Naive thymus-derived CD8-positive, alpha-beta T cell (primary cell): Measurements from ENCODE around the gene KANSL1. TPM values are rescaled to one million over a fixed set of nuclear protein-coding genes. Genes with fewer than 3 reads are reported as not detected.

Experiments
- ATAC-seq, 2 donors: fragments of 150-1000 bp; cut with Tn5 transposase in 1 of 2; sonication (Bioruptor Pico), chemical (Tn5 transposase) in 1 of 2; 1 replicate in 1 of 2; 2 replicates in 1 of 2; pipeline ENCODE4 v1.10.0; 2021; ENCODE audit warnings: mild to moderate bottlenecking in 2 of 2, moderate library complexity in 2 of 2
- POLR2A ChIA-PET: fragments of 350-600 bp; sonication (Branson Sonifier 250); formaldehyde crosslinking; loops from one replicate; lab custom pipeline; 2021; ENCODE audit warnings: antibody characterized with exemption; lab: Charles Lee
- DNase-seq, 10 donors: peaks; one replicate each; pipeline versions ENCODE4 v3.0.0 to v3.0.0-alpha.2; 2020 to 2022
- H3K27ac Mint-ChIP-seq, 10 donors: one replicate each; pipeline ENCODE4 v1.8.0; 2020 to 2022; ENCODE audit warnings: mild to moderate bottlenecking in 10 of 10, mixed read lengths in 10 of 10, moderate library complexity in 4 of 10, inconsistent platforms in 1 of 10
- H3K27me3 Mint-ChIP-seq, 5 donors: one replicate each; pipeline ENCODE4 v1.8.0; 2021 to 2022; ENCODE audit warnings: mixed read lengths in 5 of 5
- H3K36me3 Mint-ChIP-seq, 3 donors: one replicate each; pipeline ENCODE4 v1.8.0; 2020 to 2022; ENCODE audit warnings: mixed read lengths in 3 of 3, mild to moderate bottlenecking in 2 of 3, inconsistent platforms in 1 of 3
- H3K4me1 Mint-ChIP-seq, 4 donors: one replicate each; pipeline ENCODE4 v1.8.0; 2021 to 2022; ENCODE audit warnings: mixed read lengths in 4 of 4
- H3K4me3 Mint-ChIP-seq, 10 donors: one replicate each; pipeline ENCODE4 v1.8.0; 2020 to 2022; ENCODE audit warnings: mild to moderate bottlenecking in 10 of 10, mixed read lengths in 10 of 10, moderate library complexity in 6 of 10, inconsistent platforms in 1 of 10
- H3K9me3 Mint-ChIP-seq, 9 donors: one replicate each; pipeline ENCODE4 v1.8.0; 2020 to 2022; ENCODE audit warnings: mixed read lengths in 9 of 9, mild to moderate bottlenecking in 3 of 9, inconsistent platforms in 1 of 9, moderate library complexity in 1 of 9
- polyA plus RNA-seq, 3 donors: library from polyadenylated mRNA; unstranded; fragments of 300-500 nt; fragmentation: Illumina TruSeq; gene quantifications; one replicate each; pipeline ENCODE4 v1.2.3, GENCODE V29; 2021
- total RNA-seq, 8 experiments: library from RNA in 2 of 8; stranded (reverse) in 2 of 8; gene quantifications; one replicate each; pipeline ENCODE4 v1.2.3 and lab custom pipeline; 2021 to 2026

Gene KANSL1
- total and polyA plus RNA-seq, 5 experiments from 2014 or later, result 13.1 to 208 (median 16.6) TPM

- POLR2A ChIA-PET, result no interaction called here
- Mint-ChIP-seq H3K27ac (peak within 1 kb of the TSS in 1 of 10 donors; percentile 37), H3K27me3 (no peaks in the 10 kb centered on the region), H3K36me3 (no peaks in the 10 kb centered on the region), H3K9me3 (no peaks in the 10 kb centered on the region), H3K4me1 (peaks cover 0 to 4% (median 0%) of the 10 kb centered on the region in 4 donors), H3K4me3 (no peak within 1 kb of the TSS)
- ATAC-seq (no peak), DNase-seq (peak in 1 of 10 donors; percentile 56)
Observed at GRCh38 chr17:45998987-45999899, 194.0 kb downstream of the KANSL1 start, which contains the start of gene STH. Gene STH (plus strand): TSS chr17:45999250. CDS start chr17:45999280, 30 bp downstream.

GRCh38 chr17:45997624-45998023 lies 195.6 kb downstream of the KANSL1 start:
- DNase-seq, result no peak
- ATAC-seq, result no peak
- Mint-ChIP-seq H3K4me3 (no peak overlapping the region), H3K27ac (no peak overlapping the region), H3K27me3 (no peaks in the 10 kb centered on the region), H3K4me1 (peaks cover 0 to 4% (median 0%) of the 10 kb centered on the region in 4 donors), H3K36me3 (no peaks in the 10 kb centered on the region), H3K9me3 (no peaks in the 10 kb centered on the region)
- POLR2A ChIA-PET, result no interaction called here

- H3K4me1 Mint-ChIP-seq, result peaks cover 0 to 4% (median 0%) of the 10 kb centered on the region in 4 donors
- no peaks in the 10 kb centered on the region for H3K27me3 Mint-ChIP-seq
- POLR2A ChIA-PET, result no interaction called here
- no peak overlapping the region for H3K4me3 Mint-ChIP-seq
- ATAC-seq (no peak), DNase-seq (peak in 1 of 10 donors; percentile 14)
- no peaks in the 10 kb centered on the region for H3K9me3 Mint-ChIP-seq
- peak overlapping the region in 1 of 10 donors; percentile 50 for H3K27ac Mint-ChIP-seq
- no peaks in the 10 kb centered on the region for H3K36me3 Mint-ChIP-seq
Observed at GRCh38 chr17:45997166-45997565, 196.1 kb downstream of the KANSL1 start.

- DNase-seq, result peak in 1 of 10 donors; percentile 52
- Mint-ChIP-seq H3K27ac (no peak overlapping the region), H3K4me1 (peaks cover 0 to 1% (median 0%) of the 10 kb centered on the region in 4 donors), H3K36me3 (no peaks in the 10 kb centered on the region), H3K4me3 (no peak overlapping the region), H3K9me3 (no peaks in the 10 kb centered on the region), H3K27me3 (no peaks in the 10 kb centered on the region)
- ATAC-seq, result no peak
- POLR2A ChIA-PET, result no interaction called here
Observed at GRCh38 chr17:45996282-45996937, 196.8 kb downstream of the KANSL1 start.

- no peaks in the 10 kb centered on the region for H3K27me3 Mint-ChIP-seq
- ATAC-seq (no peak), DNase-seq (peak in 1 of 10 donors; percentile 36)
- no peaks in the 10 kb centered on the region for H3K36me3 Mint-ChIP-seq
- H3K4me1 Mint-ChIP-seq, result peaks cover 0 to 1% (median 0%) of the 10 kb centered on the region in 4 donors
- H3K4me3 Mint-ChIP-seq, result no peak overlapping the region
- H3K9me3 Mint-ChIP-seq, result no peaks in the 10 kb centered on the region
- H3K27ac Mint-ChIP-seq, result no peak overlapping the region
- POLR2A ChIA-PET, result no interaction called here
Observed at GRCh38 chr17:45995627-45996270, 197.5 kb downstream of the KANSL1 start.

- Mint-ChIP-seq H3K27ac (no peak overlapping the region), H3K4me1 (peaks cover 0 to 1% (median 0%) of the 10 kb centered on the region in 4 donors), H3K27me3 (no peaks in the 10 kb centered on the region), H3K36me3 (no peaks in the 10 kb centered on the region), H3K9me3 (no peaks in the 10 kb centered on the region), H3K4me3 (no peak overlapping the region)
- POLR2A ChIA-PET, result no interaction called here
- ATAC-seq (no peak), DNase-seq (peak in 1 of 10 donors; percentile 21)
Observed at GRCh38 chr17:45994987-45995386, 198.2 kb downstream of the KANSL1 start.

- no peaks in the 10 kb centered on the region for H3K27me3 Mint-ChIP-seq
- POLR2A ChIA-PET, result no interaction called here
- H3K27ac Mint-ChIP-seq, result no peak overlapping the region
- no peak overlapping the region for H3K4me3 Mint-ChIP-seq
- no peaks in the 10 kb centered on the region for H3K36me3 Mint-ChIP-seq
- no peaks in the 10 kb centered on the region for H3K9me3 Mint-ChIP-seq
- H3K4me1 Mint-ChIP-seq, result peaks cover 0 to 1% (median 0%) of the 10 kb centered on the region in 4 donors
- DNase-seq (peak in 1 of 10 donors; percentile 32), ATAC-seq (no peak)
Observed at GRCh38 chr17:45993962-45994627, 199.1 kb downstream of the KANSL1 start.

GRCh38 chr17:45992904-45993303 lies 200.3 kb downstream of the KANSL1 start:
- no peak for ATAC-seq
- H3K27ac Mint-ChIP-seq, result no peak overlapping the region

GRCh38 chr17:45992175-45992574 lies 201.1 kb downstream of the KANSL1 start:
- no peaks in the 10 kb centered on the region for H3K27me3 Mint-ChIP-seq
- no peaks in the 10 kb centered on the region for H3K9me3 Mint-ChIP-seq
- H3K36me3 Mint-ChIP-seq, result no peaks in the 10 kb centered on the region
- peaks cover 0 to 1% (median 0%) of the 10 kb centered on the region in 4 donors for H3K4me1 Mint-ChIP-seq
- DNase-seq (no peak), ATAC-seq (no peak)
- no peak overlapping the region for H3K27ac Mint-ChIP-seq
- POLR2A ChIA-PET, result interaction anchor here (0.7 kb wide), 1 partner anchor 19 kb away, joined by 4 read pairs; no protein-coding TSS in a partner anchor
- no peak overlapping the region for H3K4me3 Mint-ChIP-seq

More at GRCh38 chr17:45992904-45993303, 200.3 kb downstream of the KANSL1 start:
- H3K9me3 Mint-ChIP-seq, result no peaks in the 10 kb centered on the region
- DNase-seq, result peak in 1 of 10 donors; percentile 45
- no peaks in the 10 kb centered on the region for H3K36me3 Mint-ChIP-seq
- H3K27me3 Mint-ChIP-seq, result no peaks in the 10 kb centered on the region
- peaks cover 0 to 1% (median 0%) of the 10 kb centered on the region in 4 donors for H3K4me1 Mint-ChIP-seq
- no peak overlapping the region for H3K4me3 Mint-ChIP-seq
- POLR2A ChIA-PET, result interaction anchor here (0.7 kb wide), 1 partner anchor 19 kb away, joined by 4 read pairs; no protein-coding TSS in a partner anchor

- no peaks in the 10 kb centered on the region for H3K9me3 Mint-ChIP-seq
- peaks cover 0 to 1% (median 0%) of the 10 kb centered on the region in 4 donors for H3K4me1 Mint-ChIP-seq
- ATAC-seq, result no peak
- POLR2A ChIA-PET, result no interaction called here
- no peaks in the 10 kb centered on the region for H3K27me3 Mint-ChIP-seq
- no peak for DNase-seq
- H3K27ac Mint-ChIP-seq, result no peak overlapping the region
- H3K4me3 Mint-ChIP-seq, result no peak overlapping the region
- no peaks in the 10 kb centered on the region for H3K36me3 Mint-ChIP-seq
Observed at GRCh38 chr17:45991341-45991740, 201.9 kb downstream of the KANSL1 start.

GRCh38 chr17:45990886-45991285 lies 202.3 kb downstream of the KANSL1 start:
- ATAC-seq (no peak), DNase-seq (no peak)
- POLR2A ChIA-PET, result no interaction called here
- Mint-ChIP-seq H3K27me3 (no peaks in the 10 kb centered on the region), H3K9me3 (no peaks in the 10 kb centered on the region), H3K27ac (peak overlapping the region in 1 of 10 donors; percentile 46), H3K4me3 (no peak overlapping the region), H3K4me1 (peaks cover 0 to 1% (median 0%) of the 10 kb centered on the region in 4 donors), H3K36me3 (no peaks in the 10 kb centered on the region)

GRCh38 chr17:45989759-45990158 lies 203.5 kb downstream of the KANSL1 start:
- DNase-seq, result no peak
- Mint-ChIP-seq H3K27me3 (no peaks in the 10 kb centered on the region), H3K36me3 (no peaks in the 10 kb centered on the region), H3K9me3 (no peaks in the 10 kb centered on the region), H3K4me3 (no peak overlapping the region), H3K4me1 (no peaks in the 10 kb centered on the region), H3K27ac (peak overlapping the region in 1 of 10 donors; percentile 71)
- ATAC-seq, result no peak
- POLR2A ChIA-PET, result no interaction called here
